Measurements from ENCODE around the gene SH3BGR. TPM values are rescaled to one million over a fixed set of nuclear protein-coding genes. Genes with fewer than 3 reads are reported as not detected.

The SH3BGR gene
- total RNA-seq, 1 donor, result 1.4 TPM

DNA sequence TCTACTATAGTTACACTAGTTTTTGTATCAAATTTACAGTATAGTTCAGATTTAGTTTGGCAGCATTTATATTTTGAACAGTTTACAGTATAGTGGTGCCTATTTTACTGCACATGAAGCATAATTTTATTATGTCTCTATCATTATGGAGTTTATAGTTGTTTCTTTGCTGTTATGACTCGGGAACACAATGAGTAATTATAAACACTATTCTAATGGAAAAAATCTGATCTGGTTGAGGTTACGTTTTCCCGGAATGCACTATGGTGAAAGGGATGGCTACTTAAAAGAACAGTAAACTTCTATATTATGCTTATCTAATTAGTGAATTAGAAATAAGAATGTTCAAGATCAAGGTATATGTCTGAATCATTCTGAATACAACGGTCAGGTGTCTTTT, 16.8 kb upstream of the SH3BGR start:
- no peaks in the 10 kb centered on the region for H3K9me3 ChIP-seq (ENCODE audit: low read depth, low read length)
- no peak overlapping the region for H3K4me3 ChIP-seq (ENCODE audit: insufficient read depth, low read length)
- TF ChIP-seq CTCF (IDR thresholded peaks at IDR 0.05; ENCODE audit: extremely low read depth, low read depth, low read length), result no peak
- H3K27me3 ChIP-seq (ENCODE audit: insufficient read depth, low read length), result no peaks in the 10 kb centered on the region
- H3K36me3 ChIP-seq (ENCODE audit: insufficient read depth, low read length), result no peaks in the 10 kb centered on the region
- no peaks in the 10 kb centered on the region for H3K4me1 ChIP-seq (ENCODE audit: insufficient read depth, low read length)
- H3K27ac ChIP-seq (ENCODE audit: low read depth, low read length), result no peak overlapping the region
- no peak overlapping the region for H2AFZ ChIP-seq (ENCODE audit: low read length)
- no peak overlapping the region for H3K4me2 ChIP-seq (ENCODE audit: insufficient read depth, low read length)
- DNase-seq (ENCODE audit: insufficient read length, low spot score, missing footprints), result no peak
- H4K20me1 ChIP-seq (ENCODE audit: insufficient read depth, low read length), result no peaks in the 10 kb centered on the region
- H3K79me2 ChIP-seq (ENCODE audit: insufficient read depth, low read length), result no peaks in the 10 kb centered on the region

DNA sequence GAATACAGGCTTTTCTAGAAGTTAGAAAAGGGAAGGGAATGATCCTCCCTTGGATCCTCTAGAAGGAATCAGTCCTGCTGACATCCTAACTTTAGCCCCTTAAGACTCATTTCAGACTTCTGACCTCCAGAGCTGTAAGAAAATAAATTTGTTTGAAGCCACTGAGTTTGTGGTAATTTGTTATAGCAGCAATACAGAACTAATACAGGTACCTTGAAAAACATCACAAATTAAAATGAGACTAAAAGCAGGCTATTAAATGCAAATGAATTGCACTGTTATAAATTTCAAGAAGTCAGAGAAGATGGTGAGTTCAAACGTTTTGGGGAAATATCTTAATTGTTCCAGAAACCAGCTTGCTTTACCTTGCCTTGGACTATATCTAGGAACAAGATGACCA, 12.5 kb upstream of the SH3BGR start:
- Histone ChIP-seq H3K4me1 (ENCODE audit: insufficient read depth, low read length) (no peaks in the 10 kb centered on the region), H3K9me3 (ENCODE audit: low read depth, low read length) (no peaks in the 10 kb centered on the region), H3K27ac (ENCODE audit: low read depth, low read length) (no peak overlapping the region), H3K27me3 (ENCODE audit: insufficient read depth, low read length) (no peaks in the 10 kb centered on the region), H3K79me2 (ENCODE audit: insufficient read depth, low read length) (no peaks in the 10 kb centered on the region), H3K36me3 (ENCODE audit: insufficient read depth, low read length) (no peaks in the 10 kb centered on the region), H3K4me3 (ENCODE audit: insufficient read depth, low read length) (no peak overlapping the region), H2AFZ (ENCODE audit: low read length) (no peak overlapping the region), H3K4me2 (ENCODE audit: insufficient read depth, low read length) (no peak overlapping the region), H4K20me1 (ENCODE audit: insufficient read depth, low read length) (no peaks in the 10 kb centered on the region)
- TF ChIP-seq CTCF (IDR thresholded peaks at IDR 0.05; ENCODE audit: extremely low read depth, low read depth, low read length), result no peak
- no peak for DNase-seq (ENCODE audit: insufficient read length, low spot score, missing footprints)

- H2AFZ ChIP-seq (ENCODE audit: low read length), result no peak overlapping the region
Observed at GRCh38 chr21:39441502-39442475, 10.0 kb upstream of the SH3BGR start.

More at GRCh38 chr21:39441502-39442475, 10.0 kb upstream of the SH3BGR start:
- Histone ChIP-seq H3K9me3 (ENCODE audit: low read depth, low read length) (no peaks in the 10 kb centered on the region), H4K20me1 (ENCODE audit: insufficient read depth, low read length) (no peaks in the 10 kb centered on the region), H3K27me3 (ENCODE audit: insufficient read depth, low read length) (no peaks in the 10 kb centered on the region), H3K79me2 (ENCODE audit: insufficient read depth, low read length) (no peaks in the 10 kb centered on the region), H3K27ac (ENCODE audit: low read depth, low read length) (no peak overlapping the region), H3K4me1 (ENCODE audit: insufficient read depth, low read length) (peaks cover 11% of the 10 kb centered on the region), H3K4me3 (ENCODE audit: insufficient read depth, low read length) (no peak overlapping the region), H3K36me3 (ENCODE audit: insufficient read depth, low read length) (no peaks in the 10 kb centered on the region), H3K4me2 (ENCODE audit: insufficient read depth, low read length) (no peak overlapping the region)
- TF ChIP-seq CTCF (IDR thresholded peaks at IDR 0.05; ENCODE audit: extremely low read depth, low read depth, low read length), result peak; percentile 86
- no peak for DNase-seq (ENCODE audit: insufficient read length, low spot score, missing footprints)
